HG03064 (cell line): Measurements from ENCODE around the gene MACF1.

ENCODE experiments used
- ATAC-seq: cut with Tn5 transposase; IDR thresholded peaks from one replicate; pipeline ENCODE4 v1.9.1; 2021; ENCODE audit warnings: low read depth; ENCODE audit not compliant: unreplicated experiment

The MACF1 gene

GRCh38 chr1:39410915-39411436, 206.5 kb downstream of the MACF1 start:
- no peak for ATAC-seq

GRCh38 chr1:39411526-39412478, 207.3 kb downstream of the MACF1 start:
- no peak for ATAC-seq

- no peak for ATAC-seq
These were observed 208.4 kb downstream of the MACF1 start for GRCh38 chr1:39412892-39413291.

- no peak for ATAC-seq
These were observed 209.5 kb downstream of the MACF1 start for GRCh38 chr1:39413902-39414528.

- no peak for ATAC-seq
These were observed 211.1 kb downstream of the MACF1 start for GRCh38 chr1:39415553-39415952.

GRCh38 chr1:39416609-39417008, 212.1 kb downstream of the MACF1 start:
- ATAC-seq, result no peak

- no peak for ATAC-seq
These were observed 213.7 kb downstream of the MACF1 start for GRCh38 chr1:39418236-39418635.

- ATAC-seq, result no peak
These were observed 216.0 kb downstream of the MACF1 start for GRCh38 chr1:39420493-39420892.

- ATAC-seq, result no peak
These were observed 218.1 kb downstream of the MACF1 start for GRCh38 chr1:39422614-39423013.

- ATAC-seq, result no peak
These were observed 220.7 kb downstream of the MACF1 start for GRCh38 chr1:39425151-39425550.

- no peak for ATAC-seq
These were observed 221.1 kb downstream of the MACF1 start for GRCh38 chr1:39425634-39426033.

- ATAC-seq, result no peak
These were observed 221.9 kb downstream of the MACF1 start for GRCh38 chr1:39426346-39426745.

GRCh38 chr1:39427374-39427773, 222.9 kb downstream of the MACF1 start:
- no peak for ATAC-seq

- ATAC-seq, result no peak
These were observed 223.4 kb downstream of the MACF1 start for GRCh38 chr1:39427912-39428311.

GRCh38 chr1:39431927-39432326, 227.4 kb downstream of the MACF1 start:
- ATAC-seq, result no peak

GRCh38 chr1:39434797-39435395, 230.4 kb downstream of the MACF1 start:
- no peak for ATAC-seq

GRCh38 chr1:39435597-39435996, 231.1 kb downstream of the MACF1 start:
- no peak for ATAC-seq

GRCh38 chr1:39436842-39437241, 232.3 kb downstream of the MACF1 start:
- no peak for ATAC-seq

- ATAC-seq, result no peak
These were observed 233.5 kb downstream of the MACF1 start for GRCh38 chr1:39438042-39438441.

- no peak for ATAC-seq
These were observed 236.4 kb downstream of the MACF1 start for GRCh38 chr1:39440856-39441255.

GRCh38 chr1:39441797-39442196, 237.3 kb downstream of the MACF1 start:
- ATAC-seq, result no peak
